ENCODE results near the gene EXOC5. TPM values are rescaled to one million over a fixed set of nuclear protein-coding genes. Genes with fewer than 3 reads are reported as not detected.

The EXOC5 gene
- total and polyA plus RNA-seq, 10 donors = 8.8 to 77.2 (median 55.7) TPM

GRCh38 chr14:57168138-57168679 is 100.5 kb downstream of the EXOC5 start:
- no peak for TF ChIP-seq POLR2AphosphoS5 (IDR thresholded peaks at IDR 0.05)
- no peak for TF ChIP-seq POLR2A (IDR thresholded peaks at IDR 0.05)
- no peak for TF ChIP-seq CTCF (IDR thresholded peaks at IDR 0.05 in 8 of 11, conservative IDR thresholded peaks at IDR 0.05 in 3 of 11)
- intact Hi-C loops (cut with DNase I; ENCODE audit: low total_unique reads) = no loop called here
- no peak for DNase-seq
- H3K4me1 ChIP-seq = no peaks in the 10 kb centered on the region
- H3K4me3 ChIP-seq = no peak overlapping the region
- H3K27me3 ChIP-seq (replicated peaks in 1 of 7) = peaks cover 0 to 4% (median 0%) of the 10 kb centered on the region in 7 donors
- H3K36me3 ChIP-seq = no peaks in the 10 kb centered on the region
- WGBS, 5 donors = 78 to 93% (median 81%) methylated on average over 2 of the region's 2 CpGs
- no peak overlapping the region for H3K27ac ChIP-seq
- no peaks in the 10 kb centered on the region for H3K9me3 ChIP-seq

GRCh38 chr14:57161583-57162234 is 107.0 kb downstream of the EXOC5 start:
- peaks cover 0 to 10% (median 0%) of the 10 kb centered on the region in 7 donors for H3K27me3 ChIP-seq (replicated peaks in 1 of 7)
- WGBS, 5 donors = 65 to 71% (median 66%) methylated on average over 8 of the region's 8 CpGs
- no peaks in the 10 kb centered on the region for H3K36me3 ChIP-seq
- intact Hi-C loops (cut with DNase I; ENCODE audit: low total_unique reads) = no loop called here
- H3K27ac ChIP-seq = no peak overlapping the region
- H3K9me3 ChIP-seq = no peaks in the 10 kb centered on the region
- no peak for TF ChIP-seq CTCF (IDR thresholded peaks at IDR 0.05 in 8 of 11, conservative IDR thresholded peaks at IDR 0.05 in 3 of 11)
- TF ChIP-seq POLR2A (IDR thresholded peaks at IDR 0.05) = no peak
- TF ChIP-seq POLR2AphosphoS5 (IDR thresholded peaks at IDR 0.05) = no peak
- H3K4me3 ChIP-seq = no peak overlapping the region
- H3K4me1 ChIP-seq = no peaks in the 10 kb centered on the region
- no peak for DNase-seq

GRCh38 chr14:57160333-57160732 is 108.4 kb downstream of the EXOC5 start:
- WGBS, 5 donors = 58 to 75% (median 69%) methylated on average over 6 of the region's 6 CpGs
- H3K4me3 ChIP-seq = no peak overlapping the region
- intact Hi-C loops (cut with DNase I; ENCODE audit: low total_unique reads) = no loop called here

More at GRCh38 chr14:57160333-57160732, 108.4 kb downstream of the EXOC5 start:
- Histone ChIP-seq H3K36me3 (no peaks in the 10 kb centered on the region), H3K4me1 (no peaks in the 10 kb centered on the region), H3K9me3 (no peaks in the 10 kb centered on the region), H3K27me3 (replicated peaks in 1 of 7) (peaks cover 0 to 12% (median 0%) of the 10 kb centered on the region in 7 donors), H3K27ac (no peak overlapping the region)
- no peak for TF ChIP-seq CTCF (IDR thresholded peaks at IDR 0.05 in 8 of 11, conservative IDR thresholded peaks at IDR 0.05 in 3 of 11)
- TF ChIP-seq POLR2A (IDR thresholded peaks at IDR 0.05) = no peak
- TF ChIP-seq POLR2AphosphoS5 (IDR thresholded peaks at IDR 0.05) = no peak
- no peak for DNase-seq
